Measurements from ENCODE around the gene C19orf47.

DNA sequence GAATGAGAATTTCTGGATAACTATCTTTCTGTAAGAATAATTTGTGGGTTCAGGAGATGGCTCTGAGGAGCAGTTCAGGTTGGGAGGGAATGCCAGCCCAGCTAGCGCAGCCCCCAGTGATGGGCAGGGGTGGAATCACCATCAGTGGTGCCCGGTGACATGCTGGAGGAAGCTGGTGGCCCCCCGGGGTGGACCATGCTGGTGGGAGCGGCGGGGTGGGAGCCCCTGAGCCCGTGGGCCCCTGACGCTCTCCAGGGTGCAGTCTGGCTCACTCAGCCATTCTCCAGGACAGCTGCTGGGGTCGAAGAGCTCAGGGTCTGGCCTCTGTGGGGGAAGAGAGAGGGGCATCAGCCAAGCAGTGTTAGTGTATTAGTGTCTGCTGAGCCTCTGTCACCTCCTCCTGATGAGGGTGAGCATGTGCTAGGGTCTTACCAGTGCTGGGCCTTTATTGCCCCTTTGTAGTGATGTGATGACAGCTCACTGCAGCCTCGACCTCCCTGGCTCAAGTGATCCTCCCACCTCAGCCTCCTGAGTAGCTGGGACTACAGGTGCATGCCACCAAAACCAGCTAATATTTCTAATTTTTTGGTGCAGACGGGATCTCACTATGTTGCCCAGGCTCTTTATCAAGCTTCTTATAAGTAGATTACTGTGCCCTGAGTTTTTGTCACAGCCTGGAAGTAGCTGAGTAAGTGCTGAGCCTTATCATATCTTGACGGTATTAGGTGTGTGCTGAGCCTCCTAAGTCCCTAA lies 31.4 kb upstream of the C19orf47 start:
- TF ChIP-seq CTCF (IDR thresholded peaks at IDR 0.05; ENCODE audit: poor library complexity, severe bottlenecking) (no peak), EP300 (conservative IDR thresholded peaks at IDR 0.05; ENCODE audit: poor library complexity, severe bottlenecking) (no peak), EZH2 (IDR thresholded peaks at IDR 0.05; ENCODE audit: borderline replicate concordance, insufficient read depth, low read length, poor library complexity, severe bottlenecking) (no peak), MXI1 (conservative IDR thresholded peaks at IDR 0.05; ENCODE audit: poor library complexity, severe bottlenecking) (no peak), TAF1 (IDR thresholded peaks at IDR 0.05; ENCODE audit: low read depth) (no peak), POLR2AphosphoS5 (IDR thresholded peaks at IDR 0.05) (no peak), RAD21 (conservative IDR thresholded peaks at IDR 0.05) (no peak), SMC3 (conservative IDR thresholded peaks at IDR 0.05; ENCODE audit: poor library complexity) (no peak)
- TF ChIP-seq, protein P1, sequence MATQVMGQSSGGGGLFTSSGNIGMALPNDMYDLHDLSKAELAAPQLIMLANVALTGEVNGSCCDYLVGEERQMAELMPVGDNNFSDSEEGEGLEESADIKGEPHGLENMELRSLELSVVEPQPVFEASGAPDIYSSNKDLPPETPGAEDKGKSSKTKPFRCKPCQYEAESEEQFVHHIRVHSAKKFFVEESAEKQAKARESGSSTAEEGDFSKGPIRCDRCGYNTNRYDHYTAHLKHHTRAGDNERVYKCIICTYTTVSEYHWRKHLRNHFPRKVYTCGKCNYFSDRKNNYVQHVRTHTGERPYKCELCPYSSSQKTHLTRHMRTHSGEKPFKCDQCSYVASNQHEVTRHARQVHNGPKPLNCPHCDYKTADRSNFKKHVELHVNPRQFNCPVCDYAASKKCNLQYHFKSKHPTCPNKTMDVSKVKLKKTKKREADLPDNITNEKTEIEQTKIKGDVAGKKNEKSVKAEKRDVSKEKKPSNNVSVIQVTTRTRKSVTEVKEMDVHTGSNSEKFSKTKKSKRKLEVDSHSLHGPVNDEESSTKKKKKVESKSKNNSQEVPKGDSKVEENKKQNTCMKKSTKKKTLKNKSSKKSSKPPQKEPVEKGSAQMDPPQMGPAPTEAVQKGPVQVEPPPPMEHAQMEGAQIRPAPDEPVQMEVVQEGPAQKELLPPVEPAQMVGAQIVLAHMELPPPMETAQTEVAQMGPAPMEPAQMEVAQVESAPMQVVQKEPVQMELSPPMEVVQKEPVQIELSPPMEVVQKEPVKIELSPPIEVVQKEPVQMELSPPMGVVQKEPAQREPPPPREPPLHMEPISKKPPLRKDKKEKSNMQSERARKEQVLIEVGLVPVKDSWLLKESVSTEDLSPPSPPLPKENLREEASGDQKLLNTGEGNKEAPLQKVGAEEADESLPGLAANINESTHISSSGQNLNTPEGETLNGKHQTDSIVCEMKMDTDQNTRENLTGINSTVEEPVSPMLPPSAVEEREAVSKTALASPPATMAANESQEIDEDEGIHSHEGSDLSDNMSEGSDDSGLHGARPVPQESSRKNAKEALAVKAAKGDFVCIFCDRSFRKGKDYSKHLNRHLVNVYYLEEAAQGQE (IDR thresholded peaks at IDR 0.05; ENCODE audit: borderline replicate concordance) = no peak

All from neural cell (in vitro differentiated cells).